HepG2 (cell line): ENCODE data around the gene LRRC17. TPM values are rescaled to one million over a fixed set of nuclear protein-coding genes. Genes with fewer than 3 reads are reported as not detected.

Experiments used
- ARID2 ChIP-seq: sonication (generic); formaldehyde crosslinking; IDR thresholded peaks from 2 replicates; pipeline ENCODE4 v1.8.1; 2022; ENCODE audit warnings: mild to moderate bottlenecking, missing genetic modification reagents, borderline replicate concordance
- ARNT2 ChIP-seq: sonication (generic); formaldehyde crosslinking; IDR thresholded peaks from 2 replicates; pipeline ENCODE4 v1.8.0; 2022; ENCODE audit warnings: mild to moderate bottlenecking, low read depth, missing genetic modification reagents, moderate library complexity
- FIP1L1 ChIP-seq: fragments of 200-400 bp; formaldehyde crosslinking; IDR thresholded peaks from 2 replicates; pipeline ENCODE4 v1.6.1; 2018; ENCODE audit warnings: low read depth, mild to moderate bottlenecking, low read length, moderate library complexity, borderline replicate concordance; ENCODE audit not compliant: insufficient read depth
- FOXJ3 ChIP-seq: sonication (generic); formaldehyde crosslinking; IDR thresholded peaks from 2 replicates; pipeline ENCODE4 v1.4.0; 2020; ENCODE audit warnings: missing genetic modification reagents, mild to moderate bottlenecking, borderline replicate concordance
- GLMP ChIP-seq: sonication (generic); formaldehyde crosslinking; IDR thresholded peaks from 2 replicates; pipeline ENCODE4 v1.9.0; 2021; ENCODE audit warnings: missing genetic modification reagents, mild to moderate bottlenecking, borderline replicate concordance
- HOMEZ ChIP-seq: IDR thresholded peaks from 2 replicates; pipeline ENCODE4 v1.6.1; 2016; ENCODE audit warnings: low read depth
- KDM3A ChIP-seq: IDR thresholded peaks from 2 replicates; pipeline ENCODE4 v1.6.1; 2018; ENCODE audit warnings: low read depth, missing compliant biosample characterization
- MTF2 ChIP-seq: sonication (generic); formaldehyde crosslinking; IDR thresholded peaks from 2 replicates; pipeline ENCODE4 v1.5.0; 2020; ENCODE audit warnings: missing genetic modification reagents, borderline replicate concordance
- NFE2 ChIP-seq: sonication (generic); formaldehyde crosslinking; IDR thresholded peaks from 2 replicates; pipeline ENCODE4 v1.4.0; 2020; ENCODE audit warnings: missing genetic modification reagents
- NFIC ChIP-seq: IDR thresholded peaks from 2 replicates; pipeline ENCODE4 v1.6.1; 2012; ENCODE audit warnings: mild to moderate bottlenecking, low read length, inconsistent platforms
- RFX1 ChIP-seq: fragments of 450-650 bp; IDR thresholded peaks from 2 replicates; pipeline ENCODE4 v1.6.1; 2017
- RNF219 ChIP-seq: sonication (generic); formaldehyde crosslinking; IDR thresholded peaks from 2 replicates; pipeline ENCODE4 v1.5.0; 2020; ENCODE audit warnings: mild to moderate bottlenecking, missing genetic modification reagents
- RXRB ChIP-seq: IDR thresholded peaks from 2 replicates; pipeline ENCODE4 v1.6.1; 2016; ENCODE audit warnings: borderline replicate concordance, missing genetic modification reagents, missing compliant biosample characterization
- ZBTB49 ChIP-seq: sonication (generic); formaldehyde crosslinking; IDR thresholded peaks from 2 replicates; pipeline ENCODE4 v1.4.0; 2020; ENCODE audit warnings: missing genetic modification reagents, borderline replicate concordance
- ZFYVE20 ChIP-seq: sonication (generic); formaldehyde crosslinking; IDR thresholded peaks from 2 replicates; pipeline ENCODE4 v1.8.0; 2023; ENCODE audit warnings: low read depth, mild to moderate bottlenecking, moderate library complexity, missing genetic modification reagents, borderline replicate concordance
- ZNF326 ChIP-seq: sonication (generic); formaldehyde crosslinking; IDR thresholded peaks from 2 replicates; pipeline ENCODE4 v1.4.0; 2020; ENCODE audit warnings: missing genetic modification reagents, borderline replicate concordance
- ZNF343 ChIP-seq: sonication (generic); formaldehyde crosslinking; IDR thresholded peaks from 2 replicates; pipeline ENCODE4 v1.4.0; 2020; ENCODE audit warnings: mild to moderate bottlenecking, missing genetic modification reagents
- ZNF577 ChIP-seq: sonication (generic); formaldehyde crosslinking; IDR thresholded peaks from 2 replicates; pipeline ENCODE4 v1.4.0; 2020; ENCODE audit warnings: mild to moderate bottlenecking, low read depth, missing genetic modification reagents, borderline replicate concordance
- ZNF580 ChIP-seq: IDR thresholded peaks from 2 replicates; pipeline ENCODE4 v1.6.1; 2016; ENCODE audit warnings: low read depth, borderline replicate concordance
- ZNF619 ChIP-seq: sonication (generic); formaldehyde crosslinking; IDR thresholded peaks from 2 replicates; pipeline ENCODE4 v1.4.0; 2020; ENCODE audit warnings: mild to moderate bottlenecking, missing genetic modification reagents
- ZNF7 ChIP-seq: IDR thresholded peaks from 2 replicates; pipeline ENCODE4 v1.6.1; 2016; ENCODE audit warnings: missing biosample characterization, missing genetic modification reagents
- ZNF703 ChIP-seq: sonication (generic); formaldehyde crosslinking; IDR thresholded peaks from 2 replicates; pipeline ENCODE4 v1.5.1; 2020; ENCODE audit warnings: missing genetic modification reagents, mild to moderate bottlenecking, moderate library complexity, borderline replicate concordance
- ZNF713 ChIP-seq: sonication (generic); formaldehyde crosslinking; IDR thresholded peaks from 2 replicates; pipeline ENCODE4 v1.4.0; 2020; ENCODE audit warnings: mild to moderate bottlenecking, missing genetic modification reagents
- ZNF883 ChIP-seq: sonication (generic); formaldehyde crosslinking; IDR thresholded peaks from 2 replicates; pipeline ENCODE4 v1.5.1; 2020; ENCODE audit warnings: mild to moderate bottlenecking, missing genetic modification reagents; ENCODE audit errors: not compliant biosample characterization
- polyA plus RNA-seq, 8 experiments: library from polyadenylated mRNA; depleted of rRNA in 3 of 8; stranded (reverse) in 7 of 8; unstranded in 1 of 8; fragments of >200 nt; fragmentation: Illumina TruSeq in 4 of 8; extraction: Trizol in 4 of 8; gene quantifications; 2 replicates each; pipeline versions ENCODE4 v1.2.1 to v1.2.3, GENCODE V29; 2011 to 2016; ENCODE audit warnings: low read depth in 4 of 8, missing spikeins in 1 of 8, mixed read lengths in 1 of 8; ENCODE audit not compliant: insufficient read depth in 1 of 8
- total RNA-seq, 5 experiments: library from RNA; depleted of rRNA; stranded (reverse); fragments of >200 nt; fragmentation: Illumina TruSeq; extraction: Trizol; gene quantifications; 2 replicates each; pipeline ENCODE4 v1.2.3, GENCODE V29; 2016; ENCODE audit warnings: low read depth in 1 of 5

LRRC17 gene
- total and polyA plus RNA-seq, 2 of the 13 experiments (the other 11 are each of a cell fraction or from before 2014, with no cell fraction given): 0.20 to 0.66 TPM

GRCh38 chr7:102869195-102869594 lies 43.6 kb upstream of the LRRC17 start (continued):
- TF ChIP-seq ZNF577 (CRISPR knock-in tag) (no peak), ZNF619 (no peak), GLMP (CRISPR knock-in tag) (no peak), KDM3A (CRISPR knock-in tag) (no peak), ZNF7 (CRISPR knock-in tag) (no peak), ZNF883 (CRISPR knock-in tag) (no peak), MTF2 (no peak), HOMEZ (CRISPR knock-in tag) (peak; percentile 50; the same call in 1 of the 2 replicates), RXRB (CRISPR knock-in tag) (peak; percentile 64; the same call in 1 of the 2 replicates), RNF219 (CRISPR knock-in tag) (no peak), ZNF713 (CRISPR knock-in tag) (no peak), ZNF343 (CRISPR knock-in tag) (no peak), ARNT2 (CRISPR knock-in tag) (no peak), ZFYVE20 (CRISPR knock-in tag) (no peak), ZNF580 (CRISPR knock-in tag) (no peak), NFE2 (CRISPR knock-in tag) (no peak), ZBTB49 (CRISPR knock-in tag) (no peak), FOXJ3 (CRISPR knock-in tag) (no peak), ZNF703 (CRISPR knock-in tag) (no peak), NFIC (peak; percentile 81; the same call in 1 of the 2 replicates), ARID2 (CRISPR knock-in tag) (no peak), RFX1 (no peak), ZNF326 (CRISPR knock-in tag) (no peak), FIP1L1 (no peak)
